NB4 (cell line): ENCODE results near the gene BUD13.

ENCODE experiments used
- MYC ChIP-seq: IDR thresholded peaks from 2 replicates; pipeline ENCODE4 v1.6.1; 2011; ENCODE audit warnings: low read depth, low read length
- POLR2A ChIP-seq: IDR thresholded peaks from 2 replicates; pipeline ENCODE4 v1.6.1; 2011; ENCODE audit warnings: mild to moderate bottlenecking; ENCODE audit not compliant: insufficient read length; ENCODE audit errors: extremely low read depth
- TF ChIP-seq, protein P1 (sequence below): IDR thresholded peaks from one replicate; pipeline ENCODE4 v1.5.1; 2012; ENCODE audit warnings: low read depth, low read length
- TF ChIP-seq, protein P2 (sequence below): IDR thresholded peaks from 2 replicates; pipeline ENCODE4 v1.6.1; 2011; ENCODE audit warnings: low read depth, low read length

DNA sequence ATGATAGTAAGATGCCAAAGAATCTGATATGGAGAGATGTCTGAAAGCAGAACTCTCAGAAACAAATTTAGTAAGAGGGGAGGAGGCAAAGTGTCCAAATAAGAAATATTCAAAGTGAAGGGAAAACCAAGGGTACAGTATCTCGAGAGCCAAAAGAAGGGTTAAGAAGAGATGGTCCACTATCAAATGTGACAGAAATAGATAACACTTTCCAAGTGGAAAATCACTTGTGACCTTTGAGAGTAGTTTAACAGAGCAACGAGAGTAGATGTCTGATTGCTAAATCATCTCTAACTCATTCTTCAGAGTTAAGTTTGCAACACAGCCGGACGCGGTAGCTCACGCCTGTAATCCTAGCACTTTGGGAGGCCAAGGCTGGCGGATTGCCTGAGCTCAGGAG, 4.3 kb upstream of the BUD13 start:
- TF ChIP-seq POLR2A (no peak), MYC (no peak)
- TF ChIP-seq, protein P1, sequence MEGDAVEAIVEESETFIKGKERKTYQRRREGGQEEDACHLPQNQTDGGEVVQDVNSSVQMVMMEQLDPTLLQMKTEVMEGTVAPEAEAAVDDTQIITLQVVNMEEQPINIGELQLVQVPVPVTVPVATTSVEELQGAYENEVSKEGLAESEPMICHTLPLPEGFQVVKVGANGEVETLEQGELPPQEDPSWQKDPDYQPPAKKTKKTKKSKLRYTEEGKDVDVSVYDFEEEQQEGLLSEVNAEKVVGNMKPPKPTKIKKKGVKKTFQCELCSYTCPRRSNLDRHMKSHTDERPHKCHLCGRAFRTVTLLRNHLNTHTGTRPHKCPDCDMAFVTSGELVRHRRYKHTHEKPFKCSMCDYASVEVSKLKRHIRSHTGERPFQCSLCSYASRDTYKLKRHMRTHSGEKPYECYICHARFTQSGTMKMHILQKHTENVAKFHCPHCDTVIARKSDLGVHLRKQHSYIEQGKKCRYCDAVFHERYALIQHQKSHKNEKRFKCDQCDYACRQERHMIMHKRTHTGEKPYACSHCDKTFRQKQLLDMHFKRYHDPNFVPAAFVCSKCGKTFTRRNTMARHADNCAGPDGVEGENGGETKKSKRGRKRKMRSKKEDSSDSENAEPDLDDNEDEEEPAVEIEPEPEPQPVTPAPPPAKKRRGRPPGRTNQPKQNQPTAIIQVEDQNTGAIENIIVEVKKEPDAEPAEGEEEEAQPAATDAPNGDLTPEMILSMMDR: no peak
- TF ChIP-seq, protein P2, sequence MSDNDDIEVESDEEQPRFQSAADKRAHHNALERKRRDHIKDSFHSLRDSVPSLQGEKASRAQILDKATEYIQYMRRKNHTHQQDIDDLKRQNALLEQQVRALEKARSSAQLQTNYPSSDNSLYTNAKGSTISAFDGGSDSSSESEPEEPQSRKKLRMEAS: no peak
